Left lung (tissue), 10 donors: ENCODE results near the gene GRIK2. TPM values are rescaled to one million over a fixed set of nuclear protein-coding genes. Genes with fewer than 3 reads are reported as not detected.

ENCODE experiments used
- ATAC-seq: fragments of 200-7000 bp; cut with Tn5 transposase; one replicate; pipeline ENCODE4 v1.9.1; 2020; ENCODE audit warnings: moderate library complexity
- DNase-seq, 4 donors: peaks; one replicate each; pipeline ENCODE4 v3.0.0-alpha.2; 2013 to 2020
- H3K27ac ChIP-seq, 2 donors: fragments of 200-600 bp; sonication (generic) in 1 of 2; one replicate each; pipeline versions ENCODE4 v1.5.0 to v1.8.0; 2020 to 2021
- H3K27me3 ChIP-seq, 2 donors: fragments of 200-600 bp; sonication (generic) in 1 of 2; one replicate each; pipeline versions ENCODE4 v1.5.0 to v1.8.0; 2020 to 2021
- H3K36me3 ChIP-seq, 2 donors: fragments of 200-600 bp; sonication (generic) in 1 of 2; one replicate each; pipeline versions ENCODE4 v1.5.0 to v1.8.0; 2020 to 2021
- H3K4me1 ChIP-seq, 2 donors: fragments of 200-600 bp; one replicate each; pipeline ENCODE4 v1.8.0; 2021
- H3K4me3 ChIP-seq, 2 donors: fragments of 200-600 bp; sonication (generic) in 1 of 2; one replicate each; pipeline versions ENCODE4 v1.5.0 to v1.8.0; 2020 to 2021; ENCODE audit warnings: mild to moderate bottlenecking in 1 of 2
- H3K9me3 ChIP-seq, 2 donors: fragments of 200-600 bp; sonication (generic) in 1 of 2; one replicate each; pipeline versions ENCODE4 v1.5.0 to v1.8.0; 2020 to 2021
- intact Hi-C, 2 donors: fragments of 100-400 bp; cut with DNase I; formaldehyde crosslinking; loops; one replicate each; pipeline versions ENCODE4 v1.11.2 to v1.14.2; 2022
- polyA plus RNA-seq, 6 donors: library from polyadenylated mRNA; unstranded; fragments of 120-200 nt; gene quantifications; one replicate each; pipeline ENCODE4 v1.2.1, GENCODE V29; 2013; ENCODE audit not compliant: insufficient read length in 6 of 6
- total RNA-seq, 2 donors: library from RNA; stranded (reverse); fragmentation: NEBNext Ultra II Directional; extraction: Animal tissue kit (Norgen Biotek cat#: 25700); gene quantifications; one replicate each; pipeline ENCODE4 v1.2.1, GENCODE V29; 2021
- TF ChIP-seq, protein P1 (sequence below), 2 donors: fragments of 200-600 bp; sonication (generic) in 1 of 2; IDR thresholded peaks; one replicate each; pipeline versions ENCODE4 v1.5.0 to v1.8.0; 2021; ENCODE audit warnings: antibody characterized with exemption in 2 of 2
- donor health status: DM: no; HTN: yes; CAD: no.
- donor health status: DM: no; HTN: no; CAD: no.

GRIK2 gene
- total and polyA plus RNA-seq, 8 donors: 0.24 to 0.98 (median 0.67) TPM

DNA sequence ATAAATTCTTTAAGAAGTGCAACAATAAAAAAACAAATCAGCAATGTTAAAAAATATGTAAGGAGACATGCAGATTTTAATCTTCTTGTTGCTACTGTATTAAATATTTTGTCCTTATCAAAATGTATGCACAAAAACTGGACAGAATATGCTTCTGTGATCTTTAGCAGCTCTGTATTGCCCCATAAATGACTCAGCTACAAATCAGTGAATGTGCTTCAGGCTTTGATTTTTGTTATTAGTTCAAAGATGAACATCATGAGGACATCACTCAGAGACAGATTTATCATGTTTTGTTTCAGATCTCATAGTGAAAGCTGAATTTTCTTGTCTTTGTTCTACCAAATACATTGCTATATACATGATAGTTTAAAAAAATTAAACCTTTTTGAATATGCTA is 312.4 kb downstream of the GRIK2 start:
- DNase-seq (no peak), ATAC-seq (no peak)
- Histone ChIP-seq H3K36me3 (no peaks in the 10 kb centered on the region), H3K9me3 (no peaks in the 10 kb centered on the region), H3K4me3 (no peak overlapping the region), H3K27me3 (no peaks in the 10 kb centered on the region), H3K4me1 (no peaks in the 10 kb centered on the region), H3K27ac (no peak overlapping the region)
- TF ChIP-seq, protein P1, sequence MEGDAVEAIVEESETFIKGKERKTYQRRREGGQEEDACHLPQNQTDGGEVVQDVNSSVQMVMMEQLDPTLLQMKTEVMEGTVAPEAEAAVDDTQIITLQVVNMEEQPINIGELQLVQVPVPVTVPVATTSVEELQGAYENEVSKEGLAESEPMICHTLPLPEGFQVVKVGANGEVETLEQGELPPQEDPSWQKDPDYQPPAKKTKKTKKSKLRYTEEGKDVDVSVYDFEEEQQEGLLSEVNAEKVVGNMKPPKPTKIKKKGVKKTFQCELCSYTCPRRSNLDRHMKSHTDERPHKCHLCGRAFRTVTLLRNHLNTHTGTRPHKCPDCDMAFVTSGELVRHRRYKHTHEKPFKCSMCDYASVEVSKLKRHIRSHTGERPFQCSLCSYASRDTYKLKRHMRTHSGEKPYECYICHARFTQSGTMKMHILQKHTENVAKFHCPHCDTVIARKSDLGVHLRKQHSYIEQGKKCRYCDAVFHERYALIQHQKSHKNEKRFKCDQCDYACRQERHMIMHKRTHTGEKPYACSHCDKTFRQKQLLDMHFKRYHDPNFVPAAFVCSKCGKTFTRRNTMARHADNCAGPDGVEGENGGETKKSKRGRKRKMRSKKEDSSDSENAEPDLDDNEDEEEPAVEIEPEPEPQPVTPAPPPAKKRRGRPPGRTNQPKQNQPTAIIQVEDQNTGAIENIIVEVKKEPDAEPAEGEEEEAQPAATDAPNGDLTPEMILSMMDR (IDR thresholded peaks at IDR 0.05): no peak
- intact Hi-C loops: no loop called here

DNA sequence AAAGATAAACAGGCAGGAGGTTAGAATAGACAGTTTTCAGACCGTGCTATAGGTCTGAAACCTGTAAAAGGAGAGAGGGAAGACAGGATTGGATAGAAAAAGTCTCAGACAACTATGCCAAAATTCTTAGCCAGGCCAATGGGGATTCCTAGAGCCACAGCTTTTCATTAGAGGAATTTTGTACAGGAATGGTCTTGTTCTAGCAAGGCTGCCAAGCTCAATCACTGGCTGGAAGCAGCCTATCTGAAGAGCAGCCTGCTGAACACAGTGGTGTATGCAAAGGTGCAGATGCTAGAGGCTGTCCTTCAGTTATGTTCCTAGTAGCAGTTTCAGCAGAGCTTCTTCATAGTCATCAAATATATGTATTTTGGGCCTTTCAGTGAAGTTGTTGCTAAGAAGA is 313.1 kb downstream of the GRIK2 start:
- DNase-seq (no peak), ATAC-seq (no peak)
- intact Hi-C loops: no loop called here
- H3K4me1 ChIP-seq: no peaks in the 10 kb centered on the region
- no peaks in the 10 kb centered on the region for H3K27me3 ChIP-seq
- no peak overlapping the region for H3K27ac ChIP-seq
- no peak overlapping the region for H3K4me3 ChIP-seq
- H3K36me3 ChIP-seq: no peaks in the 10 kb centered on the region
- H3K9me3 ChIP-seq: no peaks in the 10 kb centered on the region
- TF ChIP-seq, protein P1 (IDR thresholded peaks at IDR 0.05): no peak

DNA sequence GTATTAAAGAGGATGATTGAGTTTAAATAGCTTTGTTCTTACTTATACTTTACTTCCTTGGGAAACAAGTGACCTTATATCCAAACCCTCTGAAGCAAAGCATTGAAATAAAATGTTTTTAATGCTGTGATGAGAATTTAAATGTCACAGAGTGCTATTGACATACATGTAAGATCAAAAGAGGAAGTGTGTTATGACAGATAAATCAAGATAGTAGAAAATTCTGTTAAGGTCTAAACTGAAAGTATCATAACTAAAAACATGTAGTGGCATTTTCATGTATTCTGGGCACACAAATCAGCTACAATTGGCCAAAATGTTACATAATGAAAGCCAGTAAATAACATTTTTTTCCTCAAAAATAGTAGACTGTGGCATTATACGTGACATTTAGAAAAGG is 318.0 kb downstream of the GRIK2 start:
- intact Hi-C loops: no loop called here
- Histone ChIP-seq H3K27me3 (no peaks in the 10 kb centered on the region), H3K27ac (no peak overlapping the region), H3K4me1 (no peaks in the 10 kb centered on the region), H3K36me3 (no peaks in the 10 kb centered on the region), H3K4me3 (no peak overlapping the region), H3K9me3 (no peaks in the 10 kb centered on the region)
- ATAC-seq (no peak), DNase-seq (no peak)
- TF ChIP-seq, protein P1 (IDR thresholded peaks at IDR 0.05): no peak

DNA sequence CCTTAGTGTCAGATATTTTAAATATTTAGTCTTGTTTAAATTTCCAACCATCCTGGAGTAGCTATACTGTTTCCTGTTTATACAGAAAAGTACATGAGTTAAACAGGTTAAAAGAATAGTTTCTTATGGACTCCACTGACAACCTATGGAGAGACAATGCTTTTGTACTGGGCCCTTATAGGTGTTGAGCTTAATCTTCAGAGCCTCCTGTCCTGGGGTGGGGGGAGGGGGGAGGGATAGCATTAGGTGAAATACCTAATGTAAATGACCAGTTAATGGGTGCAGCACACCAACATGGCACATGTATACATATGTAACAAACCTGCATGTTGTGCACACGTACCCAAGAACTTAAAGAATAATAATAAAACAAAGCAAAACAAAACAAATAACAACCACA is 322.9 kb downstream of the GRIK2 start:
- Histone ChIP-seq H3K27ac (no peak overlapping the region), H3K4me1 (no peaks in the 10 kb centered on the region), H3K36me3 (no peaks in the 10 kb centered on the region), H3K4me3 (no peak overlapping the region), H3K27me3 (no peaks in the 10 kb centered on the region), H3K9me3 (no peaks in the 10 kb centered on the region)
- TF ChIP-seq, protein P1 (IDR thresholded peaks at IDR 0.05): no peak
- ATAC-seq (no peak), DNase-seq (no peak)
- intact Hi-C loops: no loop called here

DNA sequence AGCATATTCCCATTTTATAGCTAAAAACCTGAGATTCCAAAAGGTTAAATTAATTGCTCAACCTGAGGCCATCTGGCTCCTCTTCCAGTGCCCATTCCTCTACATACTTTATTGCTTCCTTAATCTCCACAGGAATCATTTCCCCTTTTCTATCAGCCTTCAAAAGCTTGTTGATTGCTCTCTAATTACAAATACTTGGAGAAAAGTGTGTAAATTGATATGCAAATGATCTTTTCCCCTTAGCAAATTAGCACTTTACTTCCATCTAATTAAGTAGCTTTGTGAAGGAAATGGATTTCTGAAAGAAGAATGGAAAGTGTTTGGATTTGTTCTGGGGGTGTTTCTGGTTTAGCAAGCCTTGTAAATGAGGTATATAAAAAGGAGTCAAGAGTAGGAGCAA is 323.3 kb downstream of the GRIK2 start:
- H3K36me3 ChIP-seq: no peaks in the 10 kb centered on the region
- no peaks in the 10 kb centered on the region for H3K9me3 ChIP-seq
- ATAC-seq: no peak
- TF ChIP-seq, protein P1 (IDR thresholded peaks at IDR 0.05): no peak
- no peaks in the 10 kb centered on the region for H3K4me1 ChIP-seq
- intact Hi-C loops: no loop called here
- no peak overlapping the region for H3K4me3 ChIP-seq
- no peaks in the 10 kb centered on the region for H3K27me3 ChIP-seq
- no peak overlapping the region for H3K27ac ChIP-seq
- DNase-seq: no peak
